GM18951 (cell line): ENCODE data around the gene TYMP.

ENCODE experiments used
- POLR2A ChIP-seq: IDR thresholded peaks from 4 replicates; pipeline ENCODE4 v1.6.1; 2011; ENCODE audit warnings: mild to moderate bottlenecking; ENCODE audit not compliant: insufficient read length, insufficient read depth; ENCODE audit errors: extremely low read depth
- in situ Hi-C: fragments of 300-500 bp; cut with MboI; formaldehyde crosslinking; loops from one replicate; pipeline ENCODE4 v1.12.0; 2022; ENCODE audit warnings: low sequenced_read_pairs, mixed read lengths, inconsistent platforms; ENCODE audit not compliant: unreplicated experiment

TYMP gene, protein sequence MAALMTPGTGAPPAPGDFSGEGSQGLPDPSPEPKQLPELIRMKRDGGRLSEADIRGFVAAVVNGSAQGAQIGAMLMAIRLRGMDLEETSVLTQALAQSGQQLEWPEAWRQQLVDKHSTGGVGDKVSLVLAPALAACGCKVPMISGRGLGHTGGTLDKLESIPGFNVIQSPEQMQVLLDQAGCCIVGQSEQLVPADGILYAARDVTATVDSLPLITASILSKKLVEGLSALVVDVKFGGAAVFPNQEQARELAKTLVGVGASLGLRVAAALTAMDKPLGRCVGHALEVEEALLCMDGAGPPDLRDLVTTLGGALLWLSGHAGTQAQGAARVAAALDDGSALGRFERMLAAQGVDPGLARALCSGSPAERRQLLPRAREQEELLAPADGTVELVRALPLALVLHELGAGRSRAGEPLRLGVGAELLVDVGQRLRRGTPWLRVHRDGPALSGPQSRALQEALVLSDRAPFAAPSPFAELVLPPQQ

DNA sequence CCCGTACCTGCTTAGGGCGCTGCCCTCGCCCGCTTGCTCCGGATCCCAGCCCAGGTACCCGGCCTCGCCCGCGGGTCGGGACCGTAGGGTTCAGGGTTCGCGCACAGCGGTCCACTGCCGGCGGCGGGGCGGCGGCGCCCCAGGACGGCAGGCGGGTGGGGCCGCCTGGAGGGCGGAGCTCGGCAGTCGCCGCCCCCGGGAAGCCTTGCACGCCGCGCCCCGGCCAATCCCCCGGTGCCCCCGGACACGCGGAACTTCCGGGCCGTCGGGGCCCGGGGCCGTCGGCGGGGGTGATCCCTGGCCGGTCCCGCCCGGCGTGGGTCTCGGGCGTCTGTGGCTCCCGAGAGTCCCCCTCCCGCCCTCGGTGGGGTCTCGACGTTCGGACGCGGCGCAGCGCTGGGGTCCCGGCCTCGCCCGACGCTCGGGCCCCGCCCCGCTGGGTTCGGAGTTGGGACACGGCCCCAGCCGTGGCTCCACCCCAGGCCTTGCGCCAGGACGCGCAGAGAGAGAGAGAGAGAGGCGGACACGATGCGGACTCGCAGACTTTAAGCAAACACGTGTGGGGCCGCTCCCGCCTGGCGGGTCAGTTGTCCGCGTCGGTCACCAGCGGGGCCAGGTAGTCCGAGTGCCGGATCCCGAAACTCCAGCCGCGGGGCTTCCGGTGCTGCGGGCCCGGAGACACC is at the start of gene TYMP:
TSS of gene TYMP (minus strand) at position 116 of the 683 bp plus-strand sequence. CDS start 303 bp downstream, outside the sequence.
- peak; percentile 72 for TF ChIP-seq POLR2A
- in situ Hi-C loops, result no loop called here

DNA sequence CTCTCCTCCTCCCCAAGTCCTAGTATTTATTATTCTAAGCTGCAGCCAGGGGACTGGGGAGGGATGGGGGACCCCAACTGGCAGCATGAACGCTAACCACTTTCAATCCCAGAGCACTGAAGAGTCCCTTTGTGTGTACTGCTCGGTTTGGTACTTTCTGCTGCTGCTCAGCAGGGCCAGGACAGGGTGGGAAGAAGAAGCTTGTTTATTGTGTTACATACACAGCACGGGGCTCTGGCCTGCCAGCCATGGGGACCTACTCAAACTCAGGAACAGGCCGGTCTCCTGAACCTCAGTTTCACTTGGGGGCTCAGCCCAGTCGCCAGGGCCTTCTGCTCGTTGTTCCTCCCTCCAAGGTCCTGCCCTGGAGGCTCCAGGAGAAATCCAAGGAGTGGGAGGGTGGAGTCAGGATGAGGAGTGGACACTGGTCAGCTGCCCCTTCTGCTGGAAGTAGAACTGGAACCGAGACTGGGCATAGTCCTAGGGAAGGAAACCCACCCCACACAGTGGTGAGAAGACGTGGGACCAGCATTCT is 49.0 kb upstream of the TYMP start:
- no peak for TF ChIP-seq POLR2A
- in situ Hi-C loops, result no loop called here

DNA sequence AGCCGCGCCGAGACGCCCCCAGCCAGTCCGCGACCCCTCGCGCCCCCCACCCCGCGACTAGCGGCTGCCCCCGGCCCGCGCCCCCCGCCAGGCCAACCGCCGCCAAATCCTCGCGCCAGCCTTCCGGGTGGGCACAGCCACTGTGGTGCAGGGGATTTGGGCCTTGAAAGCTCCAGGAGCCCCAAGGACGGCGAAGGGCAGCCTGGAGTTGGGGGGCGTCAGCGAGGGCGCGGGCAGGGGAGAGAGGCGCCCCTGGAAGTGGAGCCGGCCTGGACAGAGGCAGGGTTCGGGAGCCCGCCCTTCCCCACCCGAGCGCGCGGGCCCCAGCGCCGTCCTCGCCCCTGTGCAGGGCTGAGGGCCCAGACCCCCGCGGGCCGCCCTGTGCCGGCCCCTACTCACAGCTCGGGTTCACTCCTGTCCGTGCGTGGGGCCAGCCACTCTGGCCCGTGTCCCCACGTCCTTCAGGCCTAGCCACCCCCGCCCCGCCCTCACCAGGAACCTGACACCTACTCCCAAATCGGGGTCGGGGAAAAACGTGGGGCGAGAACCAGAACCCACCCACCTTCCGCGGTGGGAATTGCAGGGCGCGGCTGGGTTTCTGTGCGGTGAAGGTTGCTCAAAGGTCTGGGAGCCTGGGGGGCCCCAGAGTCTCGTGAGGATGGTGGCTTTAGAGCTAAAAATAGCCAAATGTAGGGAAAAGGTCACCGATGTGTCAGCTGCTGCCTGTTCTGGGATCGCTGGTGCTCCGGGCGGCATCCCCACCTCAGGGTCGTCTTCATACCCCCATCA is 48.4 kb upstream of the TYMP start, which contains the start of gene CPT1B:
TSS of gene CPT1B (minus strand) at position 441 of the 789 bp plus-strand sequence. CDS start 512 bp downstream, outside the sequence.
- TF ChIP-seq POLR2A, result no peak
- in situ Hi-C loops, result no loop called here

DNA sequence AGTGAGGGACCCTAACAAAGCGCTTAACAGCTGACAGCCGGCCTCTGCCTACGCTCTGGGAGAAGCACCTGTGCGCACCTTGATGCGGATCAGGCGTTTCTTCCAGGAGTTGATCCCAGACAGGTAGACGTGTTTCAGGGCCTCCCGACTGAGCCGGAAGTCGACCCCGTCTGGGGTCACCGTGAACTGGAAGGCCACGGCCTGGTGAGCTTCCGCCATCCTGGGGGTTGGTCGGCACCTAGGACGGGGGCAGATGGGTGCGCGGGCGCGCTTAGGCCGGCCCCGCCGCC is 47.8 kb upstream of the TYMP start:
- no peak for TF ChIP-seq POLR2A
- in situ Hi-C loops, result no loop called here

DNA sequence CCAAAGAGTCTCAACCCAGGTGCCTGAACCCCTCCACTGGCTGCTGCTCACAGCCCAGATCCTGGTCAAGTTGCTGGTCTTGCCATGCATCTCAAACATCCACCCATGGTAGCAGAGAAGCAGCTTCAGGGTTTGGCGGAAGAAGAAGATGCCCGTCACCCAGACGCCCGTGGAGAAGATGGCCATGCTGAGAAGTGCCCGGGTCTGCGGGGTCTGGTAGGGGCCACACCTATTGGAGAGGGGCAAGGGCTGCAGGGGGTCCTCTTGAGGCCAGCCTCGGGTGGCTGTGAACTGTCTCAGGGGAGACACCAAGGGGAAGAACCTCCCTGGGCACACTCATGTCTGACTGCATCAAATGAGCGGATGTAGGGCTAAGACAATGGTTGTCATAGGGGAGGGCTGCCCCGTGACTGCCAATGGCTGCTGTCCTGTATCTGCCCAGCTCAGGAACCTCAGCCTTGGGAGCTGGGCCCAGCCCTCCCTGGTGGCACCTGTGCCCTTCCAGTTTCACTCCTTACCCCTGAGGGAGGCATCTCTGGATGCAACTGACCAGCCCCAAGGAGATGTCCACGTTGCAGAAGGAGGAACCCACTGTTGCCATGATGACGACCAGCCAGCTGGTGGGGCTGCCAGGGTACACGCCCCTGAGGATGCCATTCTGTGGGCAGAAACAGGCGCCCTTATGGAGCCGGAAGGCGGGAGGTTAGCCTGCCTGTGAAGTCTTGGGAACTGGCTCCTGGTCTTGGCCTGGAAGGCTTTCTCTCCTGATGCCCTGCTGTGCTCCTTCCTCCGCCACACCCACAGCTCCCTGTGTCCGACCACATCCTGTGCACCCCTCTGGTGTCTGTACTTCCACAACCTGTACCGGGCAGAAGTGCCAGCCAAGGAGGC is 47.2 kb upstream of the TYMP start:
- no peak for TF ChIP-seq POLR2A
- in situ Hi-C loops, result no loop called here

DNA sequence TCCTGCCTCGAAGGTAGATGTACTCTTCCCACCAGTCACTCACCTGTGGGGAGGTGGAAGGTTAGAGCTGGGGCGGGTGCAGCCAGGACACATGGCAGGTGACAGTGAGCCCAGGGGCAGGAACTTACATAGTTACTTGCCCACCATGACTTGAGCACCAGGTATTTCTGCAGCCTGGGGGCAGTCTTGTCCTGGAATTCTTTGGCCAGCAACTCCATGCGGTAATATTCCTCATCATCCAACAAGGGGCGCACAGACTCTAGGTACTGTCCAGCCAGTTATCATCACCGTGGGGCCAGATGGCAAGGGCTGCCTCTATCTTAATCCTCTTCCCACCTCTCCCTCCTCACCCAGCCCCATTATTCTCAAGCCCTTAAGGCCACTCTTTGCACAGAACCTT is 46.3 kb upstream of the TYMP start:
- no peak for TF ChIP-seq POLR2A
- in situ Hi-C loops, result no loop called here

DNA sequence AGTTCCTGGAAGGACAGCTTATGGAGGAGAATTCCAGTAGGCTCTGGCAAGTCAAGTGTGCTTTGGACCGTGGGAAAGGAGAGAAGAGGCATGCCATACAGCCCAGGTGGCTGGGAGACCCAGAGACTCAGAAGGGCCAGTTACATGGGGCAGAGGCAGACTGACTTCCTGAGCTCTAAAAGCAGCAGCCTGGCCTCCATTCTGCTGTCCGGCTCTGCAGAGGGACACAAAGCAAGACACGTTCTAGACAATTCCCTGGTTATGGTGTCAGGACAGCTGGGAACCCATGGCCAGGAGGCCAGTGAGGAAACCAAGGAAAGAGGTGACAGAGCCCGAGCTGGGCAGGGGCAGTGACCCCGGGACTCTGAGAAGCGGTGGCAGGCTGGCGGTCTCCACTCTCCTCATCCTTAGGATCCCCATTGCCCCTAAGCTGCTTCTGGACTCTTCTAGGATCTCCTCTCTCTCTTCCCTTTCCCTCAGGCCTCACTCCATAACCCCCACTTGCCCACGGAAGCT is 45.7 kb upstream of the TYMP start:
- TF ChIP-seq POLR2A, result no peak

DNA sequence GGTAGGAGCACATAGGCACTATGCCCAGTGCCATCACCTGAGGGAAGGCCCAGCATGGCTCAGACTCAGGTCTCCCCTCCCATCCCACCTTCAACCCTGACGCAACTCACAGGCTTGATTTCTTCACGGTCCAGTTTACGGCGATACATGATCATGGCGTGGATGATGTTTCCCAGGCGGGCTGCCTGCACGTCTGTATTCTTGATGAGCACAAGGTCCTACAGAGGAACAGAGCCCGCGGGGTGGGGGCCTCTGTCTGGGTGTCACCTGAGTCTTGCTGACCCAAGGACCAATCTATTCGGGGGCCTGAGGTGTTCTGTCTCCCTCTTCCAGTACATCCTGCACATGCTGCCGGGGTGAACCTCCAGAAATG is 44.6 kb upstream of the TYMP start:
- no peak for TF ChIP-seq POLR2A

More for the DNA sequence above, 45.7 kb upstream of the TYMP start:
- in situ Hi-C loops, result no loop called here

DNA sequence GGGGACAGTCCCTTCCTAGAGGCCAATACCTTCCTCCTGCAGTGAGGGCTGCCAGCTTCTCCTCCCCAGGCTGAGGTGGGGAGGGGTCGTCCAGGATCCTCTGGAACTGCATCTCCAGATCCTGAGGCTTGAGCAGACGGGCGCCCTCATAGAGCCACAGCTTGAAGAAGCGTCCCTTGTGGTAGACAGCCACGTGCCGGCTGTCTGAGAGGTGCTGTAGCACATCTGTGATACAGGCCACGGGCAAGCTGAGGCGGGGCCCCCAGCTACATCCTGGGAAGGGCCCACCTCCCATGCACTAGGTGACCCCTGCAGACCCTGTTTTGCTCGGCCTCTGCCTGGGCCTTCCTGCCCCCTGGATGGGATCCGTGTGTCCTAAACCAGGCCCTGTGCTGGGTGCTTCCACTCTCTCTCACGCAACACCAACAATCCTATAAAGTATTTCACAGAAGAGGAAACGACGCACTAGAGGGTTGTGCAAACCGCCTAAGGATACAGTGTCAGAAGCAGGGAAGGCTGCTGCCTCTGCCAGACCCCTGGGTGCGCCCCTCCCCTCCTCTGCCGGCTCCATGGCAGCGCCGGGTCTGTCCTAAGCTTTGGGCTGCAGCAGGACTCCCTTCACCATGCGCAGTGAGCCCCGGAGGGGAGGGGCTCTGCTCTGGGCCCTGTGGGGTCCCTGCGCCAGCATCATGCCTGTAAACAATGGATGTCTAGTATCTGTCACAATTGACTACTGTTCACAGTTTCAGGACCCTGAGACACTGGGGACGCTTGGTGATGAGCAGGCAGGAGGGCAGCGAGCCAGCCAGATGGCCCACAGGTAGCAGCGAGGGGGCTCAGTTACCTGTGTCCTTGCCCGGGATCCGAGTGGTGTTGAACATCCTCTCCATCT is 43.9 kb upstream of the TYMP start:
- TF ChIP-seq POLR2A, result no peak
- in situ Hi-C loops, result no loop called here

More for the DNA sequence above, 44.6 kb upstream of the TYMP start:
- in situ Hi-C loops, result no loop called here

DNA sequence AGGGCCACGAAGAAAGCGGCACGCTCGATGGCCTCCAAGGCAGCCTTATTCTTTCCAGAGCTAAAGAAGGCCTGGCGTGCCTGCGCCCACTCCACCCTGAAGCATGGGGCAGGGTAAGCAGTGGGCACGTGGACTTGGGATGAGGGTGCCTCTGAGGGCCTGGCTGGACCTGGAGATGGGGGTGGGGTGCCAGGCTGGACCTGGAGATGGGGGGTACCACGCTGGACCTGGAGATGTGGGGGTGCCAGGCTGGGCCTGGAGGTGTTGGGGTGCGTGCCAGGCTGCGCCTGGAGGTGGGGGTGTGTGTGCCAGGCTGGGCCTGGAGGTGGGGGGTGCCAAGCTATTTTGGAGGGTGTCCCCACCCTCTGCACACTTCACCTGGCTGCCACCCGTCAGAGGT is 43.2 kb upstream of the TYMP start:
- no peak for TF ChIP-seq POLR2A
- in situ Hi-C loops, result no loop called here

DNA sequence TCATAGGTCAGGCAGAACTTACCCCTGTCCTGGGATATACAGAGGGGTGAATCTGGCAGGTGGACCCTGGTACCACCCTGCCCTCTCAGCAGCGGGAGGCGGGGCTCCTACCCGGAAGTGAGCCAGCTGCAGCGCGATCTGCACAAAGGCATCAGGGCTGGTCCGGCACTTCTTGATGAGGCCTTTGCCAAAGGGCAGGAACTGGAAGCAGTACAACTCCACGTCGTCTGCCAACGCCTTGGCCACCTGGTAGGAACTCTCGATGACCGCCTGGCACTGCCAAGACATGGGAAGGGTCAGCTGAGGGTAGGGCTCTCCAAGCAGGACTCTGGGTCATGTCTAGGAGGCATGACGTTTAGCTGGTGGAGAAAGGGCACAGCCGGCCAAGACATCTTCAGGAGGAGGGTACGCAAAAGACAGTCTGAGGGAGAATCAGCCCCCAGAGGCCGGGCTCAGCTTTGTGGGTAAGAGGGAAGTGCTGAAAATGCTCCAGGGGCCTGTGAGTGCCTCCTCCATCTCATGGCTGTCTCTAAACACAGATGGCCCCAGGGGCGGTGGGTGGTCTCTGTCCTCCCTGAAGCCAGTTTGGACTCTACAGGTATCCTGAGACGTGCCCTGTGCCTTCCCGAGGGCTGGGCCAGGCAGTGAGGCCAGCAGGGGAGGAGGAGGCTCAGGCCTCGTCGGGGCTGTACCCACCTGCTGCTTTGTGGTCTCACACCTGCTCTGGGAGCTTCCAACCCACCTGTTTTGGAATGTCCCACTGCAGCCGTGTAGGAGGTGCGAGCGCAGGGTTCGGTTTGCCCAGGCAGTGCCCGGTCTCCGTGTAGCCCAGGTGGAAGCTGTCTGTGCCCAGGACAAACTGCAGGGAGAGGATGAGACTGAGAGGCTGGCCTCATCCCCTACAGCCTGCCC is 41.7 kb upstream of the TYMP start:
- in situ Hi-C loops, result no loop called here
- TF ChIP-seq POLR2A, result no peak
